HEK293 (cell line): ENCODE results near the gene SNTN.

Source experiments
- ZNF174 ChIP-seq: fragments of 450-650 bp; formaldehyde crosslinking; IDR thresholded peaks from 2 replicates; pipeline ENCODE4 v1.5.0; 2017; ENCODE audit warnings: missing biosample characterization, mild to moderate bottlenecking, missing genetic modification characterization
- ZNF561 ChIP-seq: fragments of 450-650 bp; IDR thresholded peaks from 2 replicates; pipeline ENCODE4 v1.5.1; 2018; ENCODE audit warnings: missing biosample characterization, missing genetic modification characterization, borderline replicate concordance
- ZNF776 ChIP-seq: fragments of 450-650 bp; formaldehyde crosslinking; IDR thresholded peaks from 2 replicates; pipeline ENCODE4 v1.5.0; 2017; ENCODE audit warnings: missing biosample characterization, missing genetic modification characterization, borderline replicate concordance
- ZNF785 ChIP-seq: fragments of 450-650 bp; formaldehyde crosslinking; IDR thresholded peaks from 2 replicates; pipeline ENCODE4 v1.5.1; 2016; ENCODE audit warnings: missing biosample characterization, missing genetic modification characterization

DNA sequence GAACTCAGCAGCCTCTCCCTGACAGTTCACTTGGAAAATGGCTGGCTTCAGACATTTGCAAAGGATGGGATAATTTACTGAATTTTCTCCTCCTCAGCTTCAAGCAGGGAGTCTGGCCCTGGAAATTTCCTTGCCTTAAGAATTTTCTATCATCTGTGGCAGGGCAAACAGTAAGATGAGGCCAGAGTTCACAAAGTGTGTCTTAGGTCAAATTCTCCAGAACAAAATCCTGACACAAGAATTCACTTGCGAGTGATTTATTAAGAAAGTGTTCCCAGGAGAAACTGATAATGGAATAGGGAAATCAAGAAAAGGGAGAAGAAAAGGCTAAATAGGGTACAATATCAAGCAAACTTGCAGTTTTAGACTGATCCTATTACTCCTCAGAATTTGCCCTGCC is 55.3 kb downstream of the SNTN start:
- no peak for TF ChIP-seq ZNF776 (tag by site-specific recombination)
- no peak for TF ChIP-seq ZNF785 (tag by site-specific recombination)
- TF ChIP-seq ZNF561 = no peak
- TF ChIP-seq ZNF174 (tag by site-specific recombination) = no peak
